ENCODE measurements around the gene BCAN. TPM values are rescaled to one million over a fixed set of nuclear protein-coding genes. Genes with fewer than 3 reads are reported as not detected.

Gene BCAN
- total RNA-seq, 1 experiment from 2014 or later: 3.6 TPM

DNA sequence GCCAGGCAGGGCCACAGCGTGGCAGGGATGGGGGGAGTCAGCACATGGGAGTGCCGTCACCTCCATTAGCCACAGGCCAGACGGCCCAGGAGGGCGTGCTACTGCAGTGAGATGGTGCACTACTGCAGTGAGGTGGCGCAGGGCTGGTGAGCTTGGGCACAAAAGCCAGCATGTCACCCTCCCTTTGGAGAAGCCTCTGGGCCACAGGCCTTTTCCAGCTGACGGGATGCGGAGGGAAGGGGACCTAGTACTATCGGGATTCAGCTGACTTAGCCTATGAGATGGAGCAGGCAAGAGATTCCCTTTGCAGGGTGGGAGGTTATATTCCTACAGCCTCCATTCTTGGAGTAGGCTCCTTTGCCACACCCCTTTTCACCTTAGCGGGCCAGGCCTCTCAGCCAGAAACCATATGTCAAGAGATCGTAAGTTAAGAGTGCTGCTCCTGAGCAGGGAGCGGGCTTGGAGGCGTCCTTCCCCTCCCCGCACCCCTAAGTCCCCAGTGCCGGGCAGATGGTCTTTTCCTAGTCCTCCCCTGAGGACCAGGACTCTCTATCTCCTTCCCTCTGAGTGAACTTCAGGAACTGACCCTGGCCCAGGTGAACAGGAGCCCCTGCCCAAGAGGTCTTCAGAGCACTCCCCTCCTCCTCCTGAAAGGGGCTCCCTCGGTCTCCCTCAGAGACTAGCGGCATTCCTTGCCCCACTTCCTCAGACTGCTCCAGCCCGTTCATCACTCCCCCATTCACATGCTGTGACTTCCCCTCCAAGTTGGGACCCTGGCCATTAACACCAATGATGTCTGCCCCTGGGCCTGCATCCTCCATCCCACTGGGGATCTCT, 27.1 kb downstream of the BCAN start:
- TF ChIP-seq, protein P1, sequence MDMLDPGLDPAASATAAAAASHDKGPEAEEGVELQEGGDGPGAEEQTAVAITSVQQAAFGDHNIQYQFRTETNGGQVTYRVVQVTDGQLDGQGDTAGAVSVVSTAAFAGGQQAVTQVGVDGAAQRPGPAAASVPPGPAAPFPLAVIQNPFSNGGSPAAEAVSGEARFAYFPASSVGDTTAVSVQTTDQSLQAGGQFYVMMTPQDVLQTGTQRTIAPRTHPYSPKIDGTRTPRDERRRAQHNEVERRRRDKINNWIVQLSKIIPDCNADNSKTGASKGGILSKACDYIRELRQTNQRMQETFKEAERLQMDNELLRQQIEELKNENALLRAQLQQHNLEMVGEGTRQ (CRISPR knock-in tag; IDR thresholded peaks at IDR 0.05): no peak
- TF ChIP-seq ZNF317 (CRISPR knock-in tag; IDR thresholded peaks at IDR 0.05; ENCODE audit: borderline replicate concordance, low read depth) (no peak), SP1 (CRISPR knock-in tag; conservative IDR thresholded peaks at IDR 0.05) (no peak), MXD4 (CRISPR knock-in tag; IDR thresholded peaks at IDR 0.05; ENCODE audit: borderline replicate concordance) (no peak), ZBTB21 (CRISPR knock-in tag; IDR thresholded peaks at IDR 0.05; ENCODE audit: borderline replicate concordance) (no peak), ZNF671 (CRISPR knock-in tag; IDR thresholded peaks at IDR 0.05) (no peak), FOXJ3 (CRISPR knock-in tag; IDR thresholded peaks at IDR 0.05; ENCODE audit: borderline replicate concordance) (no peak), SOX15 (CRISPR knock-in tag; IDR thresholded peaks at IDR 0.05) (no peak), NR3C1 (CRISPR knock-in tag; conservative IDR thresholded peaks at IDR 0.05; ENCODE audit: low read depth) (no peak), NR2C2 (CRISPR knock-in tag; IDR thresholded peaks at IDR 0.05) (no peak), PRRX2 (CRISPR knock-in tag; IDR thresholded peaks at IDR 0.05) (0 out of 2 replicates have a peak, but pooled peaks have one; percentile 73), FOXK1 (CRISPR knock-in tag; IDR thresholded peaks at IDR 0.05) (no peak), TCF7 (CRISPR knock-in tag; IDR thresholded peaks at IDR 0.05; ENCODE audit: low read depth) (no peak), RORB (CRISPR knock-in tag; IDR thresholded peaks at IDR 0.05) (no peak), TEAD1 (CRISPR knock-in tag; IDR thresholded peaks at IDR 0.05) (no peak), NFATC4 (CRISPR knock-in tag; IDR thresholded peaks at IDR 0.05) (0 out of 2 replicates have a peak, but pooled peaks have one; percentile 11)
- TF ChIP-seq, protein P2, sequence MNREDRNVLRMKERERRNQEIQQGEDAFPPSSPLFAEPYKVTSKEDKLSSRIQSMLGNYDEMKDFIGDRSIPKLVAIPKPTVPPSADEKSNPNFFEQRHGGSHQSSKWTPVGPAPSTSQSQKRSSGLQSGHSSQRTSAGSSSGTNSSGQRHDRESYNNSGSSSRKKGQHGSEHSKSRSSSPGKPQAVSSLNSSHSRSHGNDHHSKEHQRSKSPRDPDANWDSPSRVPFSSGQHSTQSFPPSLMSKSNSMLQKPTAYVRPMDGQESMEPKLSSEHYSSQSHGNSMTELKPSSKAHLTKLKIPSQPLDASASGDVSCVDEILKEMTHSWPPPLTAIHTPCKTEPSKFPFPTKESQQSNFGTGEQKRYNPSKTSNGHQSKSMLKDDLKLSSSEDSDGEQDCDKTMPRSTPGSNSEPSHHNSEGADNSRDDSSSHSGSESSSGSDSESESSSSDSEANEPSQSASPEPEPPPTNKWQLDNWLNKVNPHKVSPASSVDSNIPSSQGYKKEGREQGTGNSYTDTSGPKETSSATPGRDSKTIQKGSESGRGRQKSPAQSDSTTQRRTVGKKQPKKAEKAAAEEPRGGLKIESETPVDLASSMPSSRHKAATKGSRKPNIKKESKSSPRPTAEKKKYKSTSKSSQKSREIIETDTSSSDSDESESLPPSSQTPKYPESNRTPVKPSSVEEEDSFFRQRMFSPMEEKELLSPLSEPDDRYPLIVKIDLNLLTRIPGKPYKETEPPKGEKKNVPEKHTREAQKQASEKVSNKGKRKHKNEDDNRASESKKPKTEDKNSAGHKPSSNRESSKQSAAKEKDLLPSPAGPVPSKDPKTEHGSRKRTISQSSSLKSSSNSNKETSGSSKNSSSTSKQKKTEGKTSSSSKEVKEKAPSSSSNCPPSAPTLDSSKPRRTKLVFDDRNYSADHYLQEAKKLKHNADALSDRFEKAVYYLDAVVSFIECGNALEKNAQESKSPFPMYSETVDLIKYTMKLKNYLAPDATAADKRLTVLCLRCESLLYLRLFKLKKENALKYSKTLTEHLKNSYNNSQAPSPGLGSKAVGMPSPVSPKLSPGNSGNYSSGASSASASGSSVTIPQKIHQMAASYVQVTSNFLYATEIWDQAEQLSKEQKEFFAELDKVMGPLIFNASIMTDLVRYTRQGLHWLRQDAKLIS (CRISPR knock-in tag; IDR thresholded peaks at IDR 0.05; ENCODE audit: borderline replicate concordance): no peak
- TF ChIP-seq, protein P3, sequence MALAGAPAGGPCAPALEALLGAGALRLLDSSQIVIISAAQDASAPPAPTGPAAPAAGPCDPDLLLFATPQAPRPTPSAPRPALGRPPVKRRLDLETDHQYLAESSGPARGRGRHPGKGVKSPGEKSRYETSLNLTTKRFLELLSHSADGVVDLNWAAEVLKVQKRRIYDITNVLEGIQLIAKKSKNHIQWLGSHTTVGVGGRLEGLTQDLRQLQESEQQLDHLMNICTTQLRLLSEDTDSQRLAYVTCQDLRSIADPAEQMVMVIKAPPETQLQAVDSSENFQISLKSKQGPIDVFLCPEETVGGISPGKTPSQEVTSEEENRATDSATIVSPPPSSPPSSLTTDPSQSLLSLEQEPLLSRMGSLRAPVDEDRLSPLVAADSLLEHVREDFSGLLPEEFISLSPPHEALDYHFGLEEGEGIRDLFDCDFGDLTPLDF (CRISPR knock-in tag; IDR thresholded peaks at IDR 0.05): no peak
- TF ChIP-seq, protein P4, sequence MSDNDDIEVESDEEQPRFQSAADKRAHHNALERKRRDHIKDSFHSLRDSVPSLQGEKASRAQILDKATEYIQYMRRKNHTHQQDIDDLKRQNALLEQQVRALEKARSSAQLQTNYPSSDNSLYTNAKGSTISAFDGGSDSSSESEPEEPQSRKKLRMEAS (CRISPR knock-in tag; IDR thresholded peaks at IDR 0.05): peak; percentile 58; the same call in 1 of the 2 replicates
- TF ChIP-seq, protein P5, sequence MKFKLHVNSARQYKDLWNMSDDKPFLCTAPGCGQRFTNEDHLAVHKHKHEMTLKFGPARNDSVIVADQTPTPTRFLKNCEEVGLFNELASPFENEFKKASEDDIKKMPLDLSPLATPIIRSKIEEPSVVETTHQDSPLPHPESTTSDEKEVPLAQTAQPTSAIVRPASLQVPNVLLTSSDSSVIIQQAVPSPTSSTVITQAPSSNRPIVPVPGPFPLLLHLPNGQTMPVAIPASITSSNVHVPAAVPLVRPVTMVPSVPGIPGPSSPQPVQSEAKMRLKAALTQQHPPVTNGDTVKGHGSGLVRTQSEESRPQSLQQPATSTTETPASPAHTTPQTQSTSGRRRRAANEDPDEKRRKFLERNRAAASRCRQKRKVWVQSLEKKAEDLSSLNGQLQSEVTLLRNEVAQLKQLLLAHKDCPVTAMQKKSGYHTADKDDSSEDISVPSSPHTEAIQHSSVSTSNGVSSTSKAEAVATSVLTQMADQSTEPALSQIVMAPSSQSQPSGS (CRISPR knock-in tag; IDR thresholded peaks at IDR 0.05; ENCODE audit: borderline replicate concordance, low read depth): no peak
- TF ChIP-seq, protein P6, sequence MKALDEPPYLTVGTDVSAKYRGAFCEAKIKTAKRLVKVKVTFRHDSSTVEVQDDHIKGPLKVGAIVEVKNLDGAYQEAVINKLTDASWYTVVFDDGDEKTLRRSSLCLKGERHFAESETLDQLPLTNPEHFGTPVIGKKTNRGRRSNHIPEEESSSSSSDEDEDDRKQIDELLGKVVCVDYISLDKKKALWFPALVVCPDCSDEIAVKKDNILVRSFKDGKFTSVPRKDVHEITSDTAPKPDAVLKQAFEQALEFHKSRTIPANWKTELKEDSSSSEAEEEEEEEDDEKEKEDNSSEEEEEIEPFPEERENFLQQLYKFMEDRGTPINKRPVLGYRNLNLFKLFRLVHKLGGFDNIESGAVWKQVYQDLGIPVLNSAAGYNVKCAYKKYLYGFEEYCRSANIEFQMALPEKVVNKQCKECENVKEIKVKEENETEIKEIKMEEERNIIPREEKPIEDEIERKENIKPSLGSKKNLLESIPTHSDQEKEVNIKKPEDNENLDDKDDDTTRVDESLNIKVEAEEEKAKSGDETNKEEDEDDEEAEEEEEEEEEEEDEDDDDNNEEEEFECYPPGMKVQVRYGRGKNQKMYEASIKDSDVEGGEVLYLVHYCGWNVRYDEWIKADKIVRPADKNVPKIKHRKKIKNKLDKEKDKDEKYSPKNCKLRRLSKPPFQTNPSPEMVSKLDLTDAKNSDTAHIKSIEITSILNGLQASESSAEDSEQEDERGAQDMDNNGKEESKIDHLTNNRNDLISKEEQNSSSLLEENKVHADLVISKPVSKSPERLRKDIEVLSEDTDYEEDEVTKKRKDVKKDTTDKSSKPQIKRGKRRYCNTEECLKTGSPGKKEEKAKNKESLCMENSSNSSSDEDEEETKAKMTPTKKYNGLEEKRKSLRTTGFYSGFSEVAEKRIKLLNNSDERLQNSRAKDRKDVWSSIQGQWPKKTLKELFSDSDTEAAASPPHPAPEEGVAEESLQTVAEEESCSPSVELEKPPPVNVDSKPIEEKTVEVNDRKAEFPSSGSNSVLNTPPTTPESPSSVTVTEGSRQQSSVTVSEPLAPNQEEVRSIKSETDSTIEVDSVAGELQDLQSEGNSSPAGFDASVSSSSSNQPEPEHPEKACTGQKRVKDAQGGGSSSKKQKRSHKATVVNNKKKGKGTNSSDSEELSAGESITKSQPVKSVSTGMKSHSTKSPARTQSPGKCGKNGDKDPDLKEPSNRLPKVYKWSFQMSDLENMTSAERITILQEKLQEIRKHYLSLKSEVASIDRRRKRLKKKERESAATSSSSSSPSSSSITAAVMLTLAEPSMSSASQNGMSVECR (CRISPR knock-in tag; IDR thresholded peaks at IDR 0.05; ENCODE audit: borderline replicate concordance): peak; percentile 51; the same call in 1 of the 2 replicates
- peak; percentile 17 for ATAC-seq
- peaks cover 88% of the 10 kb centered on the region for H3K4me1 Mint-ChIP-seq
- POLR2A ChIA-PET: interaction anchor here (1.0 to 1.9 kb wide), 3 partner anchors 8 to 20 kb away, joined by 3 to 21 read pairs (median 5); partner anchors contain the start of gene NES
- peaks cover 24% of the 10 kb centered on the region for H3K36me3 Mint-ChIP-seq
- CTCF ChIA-PET: interaction anchor here (1.2 to 4.1 kb wide), 11 partner anchors 8 to 57 kb away, joined by 4 to 17 read pairs (median 6); partner anchors contain the start of genes CRABP2 and NES
- peak overlapping the region; percentile 92 for H3K27ac Mint-ChIP-seq
- peaks cover 4% of the 10 kb centered on the region; the same call in 1 of the 2 replicates for H3K27me3 Mint-ChIP-seq (ENCODE audit: low read depth)
- DNase-seq (ENCODE audit: low spot score): no peak
- H3K4me3 Mint-ChIP-seq: peak overlapping the region; percentile 20
- peaks cover 11% of the 10 kb centered on the region for H3K9me3 Mint-ChIP-seq
